GM10248 (cell line): ENCODE measurements around the gene THBD.

Source experiments
- CTCF ChIA-PET: fragments of 300-600 bp; sonication (Branson Sonifier 250); formaldehyde crosslinking; extraction: SDS; loops from one replicate; lab custom pipeline; 2021; ENCODE audit warnings: antibody characterized with exemption; lab: Yijun Ruan, JAX
- POLR2A ChIA-PET: fragments of 350-650 bp; sonication (Branson Sonifier 250); formaldehyde crosslinking; extraction: SDS; loops from one replicate; lab custom pipeline; 2020; ENCODE audit warnings: antibody characterized with exemption; lab: Yijun Ruan, JAX
- DNase-seq: peaks from one replicate; pipeline ENCODE4 v3.0.0; 2012; ENCODE audit errors: extremely low spot score
- TF ChIP-seq, protein P1 (sequence below): IDR thresholded peaks from 2 replicates; pipeline ENCODE4 v1.5.1; 2012; ENCODE audit warnings: mild to moderate bottlenecking, low read depth; ENCODE audit errors: extremely low read depth, missing control alignments, control extremely low read depth

THBD gene

DNA sequence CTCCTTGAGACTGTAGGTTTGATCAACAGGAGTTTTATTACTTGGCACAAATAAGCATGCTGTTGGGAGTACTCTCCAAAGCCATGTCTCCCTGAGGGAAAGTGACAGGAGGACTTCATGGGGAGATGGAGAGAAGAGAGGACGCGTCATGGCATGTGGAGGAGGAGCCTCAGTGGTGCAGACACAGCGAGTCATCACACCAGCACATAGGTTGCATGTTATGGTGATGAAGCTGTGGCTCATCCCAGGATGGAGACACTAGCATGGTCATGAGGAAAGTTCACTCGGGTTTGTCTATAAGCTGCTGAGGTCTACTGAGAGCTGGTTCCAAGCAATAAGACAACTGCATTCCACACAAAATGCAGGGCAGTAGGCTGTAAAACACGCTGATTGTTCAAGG is 27.5 kb downstream of the THBD start:
- ChIA-PET CTCF (no interaction called here), POLR2A (no interaction called here)
- DNase-seq, result no peak
- TF ChIP-seq, protein P1, sequence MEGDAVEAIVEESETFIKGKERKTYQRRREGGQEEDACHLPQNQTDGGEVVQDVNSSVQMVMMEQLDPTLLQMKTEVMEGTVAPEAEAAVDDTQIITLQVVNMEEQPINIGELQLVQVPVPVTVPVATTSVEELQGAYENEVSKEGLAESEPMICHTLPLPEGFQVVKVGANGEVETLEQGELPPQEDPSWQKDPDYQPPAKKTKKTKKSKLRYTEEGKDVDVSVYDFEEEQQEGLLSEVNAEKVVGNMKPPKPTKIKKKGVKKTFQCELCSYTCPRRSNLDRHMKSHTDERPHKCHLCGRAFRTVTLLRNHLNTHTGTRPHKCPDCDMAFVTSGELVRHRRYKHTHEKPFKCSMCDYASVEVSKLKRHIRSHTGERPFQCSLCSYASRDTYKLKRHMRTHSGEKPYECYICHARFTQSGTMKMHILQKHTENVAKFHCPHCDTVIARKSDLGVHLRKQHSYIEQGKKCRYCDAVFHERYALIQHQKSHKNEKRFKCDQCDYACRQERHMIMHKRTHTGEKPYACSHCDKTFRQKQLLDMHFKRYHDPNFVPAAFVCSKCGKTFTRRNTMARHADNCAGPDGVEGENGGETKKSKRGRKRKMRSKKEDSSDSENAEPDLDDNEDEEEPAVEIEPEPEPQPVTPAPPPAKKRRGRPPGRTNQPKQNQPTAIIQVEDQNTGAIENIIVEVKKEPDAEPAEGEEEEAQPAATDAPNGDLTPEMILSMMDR, result no peak

- POLR2A ChIA-PET, result no interaction called here
- no peak for DNase-seq
- CTCF ChIA-PET, result interaction anchor here (1.2 kb wide), 1 partner anchor 177 kb away, joined by 3 read pairs; no protein-coding TSS in a partner anchor
- TF ChIP-seq, protein P1, result no peak
Measured at GRCh38 chr20:23021541-23021940, 27.9 kb downstream of the THBD start.

- POLR2A ChIA-PET, result no interaction called here
- CTCF ChIA-PET, result interaction anchor here (1.2 kb wide), 1 partner anchor 178 kb away, joined by 3 read pairs; no protein-coding TSS in a partner anchor
- no peak for DNase-seq
- TF ChIP-seq, protein P1, result no peak
Measured at GRCh38 chr20:23020230-23021018, 29.0 kb downstream of the THBD start.

DNA sequence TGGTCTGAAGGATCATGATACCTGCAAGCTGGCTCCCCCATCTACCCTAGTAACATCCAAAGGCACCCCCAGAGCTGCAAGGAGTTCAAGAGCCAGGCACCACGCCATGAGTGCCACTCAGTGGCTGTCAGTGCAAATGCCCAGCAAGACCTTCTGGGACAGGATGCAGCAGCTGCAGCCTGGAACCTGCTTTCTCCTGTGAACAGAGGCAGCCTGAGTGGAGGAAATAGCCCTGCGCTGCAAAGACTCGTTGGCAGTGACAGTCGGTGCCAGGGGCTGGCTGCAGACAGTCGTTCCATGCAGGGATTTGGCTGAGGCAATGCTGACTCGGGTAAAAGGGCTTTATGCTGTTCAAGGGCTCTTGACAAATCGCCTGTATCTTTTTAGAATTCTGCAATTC is 30.1 kb downstream of the THBD start:
- POLR2A ChIA-PET, result no interaction called here
- CTCF ChIA-PET, result no interaction called here
- TF ChIP-seq, protein P1, result no peak
- no peak for DNase-seq

DNA sequence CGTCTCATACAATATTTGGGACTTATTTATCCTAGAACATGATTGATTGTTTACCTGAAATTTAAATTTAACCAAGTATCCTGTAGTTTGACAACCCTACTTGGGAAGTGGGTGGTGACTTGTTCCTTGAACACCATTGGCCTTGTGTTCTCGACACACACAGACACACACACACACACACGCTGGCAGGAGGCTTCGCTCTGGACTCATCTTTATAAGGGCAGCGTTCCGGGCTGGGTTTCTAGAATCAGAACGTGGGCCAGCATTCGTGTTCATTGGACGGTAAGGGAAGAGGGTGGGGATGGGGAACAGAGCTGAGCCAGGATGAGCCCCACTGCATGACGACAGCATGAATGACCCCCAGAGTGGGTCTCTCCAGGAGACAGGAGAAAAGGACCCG is 30.5 kb downstream of the THBD start:
- TF ChIP-seq, protein P1, result no peak
- CTCF ChIA-PET, result interaction anchor here (0.8 kb wide), 1 partner anchor 32 kb away, joined by 4 read pairs; no protein-coding TSS in a partner anchor
- POLR2A ChIA-PET, result no interaction called here
- no peak for DNase-seq

- TF ChIP-seq, protein P1, result no peak
- ChIA-PET CTCF (interaction anchor here (0.8 to 1.4 kb wide), 2 partner anchors 32 to 44 kb away, joined by 4 to 5 read pairs; no protein-coding TSS in a partner anchor), POLR2A (no interaction called here)
- DNase-seq, result no peak
Measured at GRCh38 chr20:23018432-23018831, 31.0 kb downstream of the THBD start.
